Stimulated activated CD4-positive, alpha-beta T cell treated with anti-CD3 and anti-CD28 coated beads, Interleukin-4, amount 100 ng/mL, for 48 hours (primary cell): ENCODE data around the gene FAAP24.
"Not testable (repeated sequence)": the region's sequence is repeated elsewhere in the genome, so short reads cannot be mapped to it uniquely, and the experiment has no call there.

Source experiments
- DNase-seq, 2 donors: peaks; one replicate each; pipeline ENCODE4 v3.0.0-alpha.2; 2020; ENCODE audit warnings: low read depth in 2 of 2

FAAP24 gene

DNA sequence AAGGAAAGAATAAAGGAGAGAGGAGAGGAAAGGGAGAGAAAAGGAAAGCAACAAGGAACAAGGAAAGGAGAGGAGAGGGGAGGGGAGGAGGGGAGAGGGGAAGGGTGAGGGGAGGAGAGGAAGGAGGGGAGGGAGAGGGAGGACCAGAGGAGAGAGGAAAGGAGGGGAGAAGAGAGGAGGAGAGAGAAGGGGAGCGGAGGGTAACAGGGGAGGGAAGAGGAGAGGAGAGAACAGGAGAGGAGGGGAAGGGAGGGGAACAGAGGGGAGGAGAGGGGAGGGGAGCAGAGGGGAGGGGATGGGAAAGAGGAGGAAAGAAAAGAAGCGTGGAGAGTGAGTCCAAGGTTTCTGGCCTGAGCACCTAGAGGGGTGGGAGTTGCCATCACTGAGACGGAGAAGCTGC lies 26.7 kb downstream of the FAAP24 start:
- DNase-seq = no peak

DNA sequence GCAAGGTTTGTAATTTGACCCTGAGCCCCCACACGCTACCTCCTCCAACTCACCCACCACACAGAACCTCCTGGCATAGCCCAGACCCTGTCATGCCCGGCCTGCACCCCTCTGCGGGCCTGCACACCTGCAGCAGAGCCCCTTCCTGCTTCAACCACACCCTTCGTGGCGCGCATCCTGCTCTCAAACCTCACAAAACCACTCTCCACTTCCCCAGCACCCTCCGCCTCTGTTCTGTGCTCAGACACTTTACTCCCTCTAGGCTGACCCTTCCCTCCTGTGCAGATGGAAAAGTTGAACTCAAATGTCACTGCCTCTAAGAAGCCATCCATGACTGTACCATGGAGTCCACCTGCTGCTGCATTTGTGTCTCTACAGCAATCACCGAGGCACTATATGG lies 28.5 kb downstream of the FAAP24 start:
- no peak for DNase-seq

DNA sequence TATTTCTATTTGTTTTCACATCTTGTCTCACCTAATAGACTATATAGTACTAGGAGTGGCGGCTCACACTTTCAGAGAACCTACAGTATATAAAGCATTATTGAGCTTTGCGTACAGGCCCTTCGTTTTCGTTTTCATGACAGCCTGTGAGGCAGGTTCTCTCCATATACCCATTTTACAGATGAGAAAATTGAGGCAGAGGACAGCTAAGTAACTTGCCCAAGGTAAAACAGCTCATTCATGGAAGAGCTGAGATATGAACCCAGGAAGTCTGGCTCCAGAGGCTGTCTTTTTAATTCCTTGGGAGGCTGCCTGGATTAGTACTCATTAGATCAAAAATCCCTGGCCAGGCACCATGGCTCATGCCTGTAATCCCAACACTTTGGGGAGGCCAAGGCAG lies 28.9 kb downstream of the FAAP24 start:
- DNase-seq = no peak

DNA sequence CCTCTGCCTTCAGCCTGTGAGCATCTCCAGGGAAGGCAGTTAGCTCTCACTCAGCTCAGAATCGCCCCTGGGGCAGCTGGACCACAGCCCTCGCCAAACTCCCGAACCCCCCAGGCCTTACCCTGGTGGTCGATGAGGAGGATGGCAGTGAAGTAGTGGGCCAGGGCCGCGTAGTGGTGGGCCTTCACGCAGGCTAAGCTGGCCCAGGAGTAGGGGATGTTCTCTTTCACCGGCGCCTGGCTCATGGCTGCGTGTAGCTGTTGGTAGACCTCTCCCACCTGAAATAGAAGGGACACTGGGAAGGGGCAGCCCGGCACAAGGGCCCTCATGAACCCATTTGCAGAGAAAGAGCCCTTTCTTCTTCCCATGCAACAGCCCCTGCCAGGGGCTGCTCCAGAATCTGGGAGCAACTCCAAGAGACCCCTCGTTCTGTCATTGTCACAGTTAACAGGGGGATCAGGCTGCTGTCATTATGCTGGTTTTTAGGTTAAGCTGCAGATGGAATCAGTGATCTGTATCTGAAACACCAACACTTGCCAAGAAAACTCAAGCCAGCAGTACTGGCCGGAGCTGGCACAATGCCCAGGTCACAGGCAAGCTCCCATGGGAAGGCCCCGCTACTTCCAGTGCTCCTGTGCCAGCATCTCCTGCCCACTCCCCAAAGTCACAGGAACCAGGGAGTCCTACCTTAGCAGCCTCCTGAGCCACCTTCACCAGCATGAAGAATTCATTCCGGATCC lies 30.3 kb downstream of the FAAP24 start:
- DNase-seq = not testable (repeated sequence)

DNA sequence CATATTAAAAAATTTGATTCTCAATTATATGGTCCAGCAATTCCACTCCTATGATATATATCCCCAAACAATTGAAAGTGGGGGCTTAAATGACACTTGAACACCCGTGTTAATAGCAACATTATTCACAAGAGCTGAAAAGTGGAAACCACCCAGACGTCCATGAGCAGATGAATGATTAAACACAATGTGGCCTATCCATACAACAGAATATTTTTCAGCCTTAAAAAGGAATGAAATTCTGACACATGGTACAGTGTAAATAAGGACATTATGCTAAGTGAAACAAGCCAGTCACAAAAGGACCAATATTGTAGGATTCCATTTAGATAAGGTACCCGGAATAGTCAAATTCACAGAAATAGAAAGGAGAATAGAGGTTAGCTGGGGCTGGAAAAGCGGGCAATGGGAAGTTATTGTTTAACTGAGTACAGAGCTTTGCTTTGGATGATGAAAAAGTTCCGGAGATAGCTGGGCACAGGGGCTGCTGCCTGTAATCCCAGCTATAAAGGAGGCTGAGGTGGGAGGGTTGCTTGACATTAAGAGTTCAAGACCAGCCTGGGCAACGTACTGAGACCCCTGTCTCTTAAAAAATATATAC lies 31.5 kb downstream of the FAAP24 start:
- not testable (repeated sequence) for DNase-seq

DNA sequence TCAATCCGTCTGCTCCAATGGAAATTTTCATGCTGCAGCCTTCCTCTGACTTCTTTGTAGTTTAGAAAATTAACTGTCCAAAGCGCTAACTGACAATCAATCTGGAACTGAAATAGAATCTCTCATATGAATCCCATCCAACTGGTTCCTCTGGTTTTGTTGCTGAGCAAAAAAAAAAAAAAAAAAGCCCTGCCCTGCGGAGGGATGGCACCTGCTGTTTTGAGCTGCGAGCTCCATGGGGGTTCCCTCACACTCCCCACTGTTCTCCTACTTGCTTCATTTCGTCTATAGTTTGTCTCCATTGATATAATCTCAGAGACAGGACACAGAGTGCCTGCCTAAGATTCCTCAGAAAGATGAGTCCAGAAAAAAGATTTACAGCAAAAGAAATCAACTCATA lies 33.4 kb downstream of the FAAP24 start:
- no peak for DNase-seq

DNA sequence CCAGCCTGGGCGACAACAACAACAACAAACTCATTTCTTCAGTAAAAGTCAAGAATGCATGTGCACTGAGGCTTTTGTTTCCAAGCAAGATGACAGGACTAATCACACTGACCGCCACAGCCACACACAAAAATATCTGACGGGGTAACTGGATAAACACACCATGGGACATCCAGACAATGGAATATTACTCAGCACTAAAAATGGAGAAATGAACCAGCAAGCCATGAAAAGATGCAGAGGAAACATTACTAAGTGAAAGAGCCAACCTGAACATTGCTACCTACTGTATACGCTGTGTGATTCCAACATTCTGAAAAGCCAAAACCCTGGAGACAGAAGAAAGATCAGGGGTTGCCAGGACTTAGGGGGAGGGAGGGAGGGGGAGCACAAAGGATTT lies 36.7 kb downstream of the FAAP24 start:
- DNase-seq = no peak

DNA sequence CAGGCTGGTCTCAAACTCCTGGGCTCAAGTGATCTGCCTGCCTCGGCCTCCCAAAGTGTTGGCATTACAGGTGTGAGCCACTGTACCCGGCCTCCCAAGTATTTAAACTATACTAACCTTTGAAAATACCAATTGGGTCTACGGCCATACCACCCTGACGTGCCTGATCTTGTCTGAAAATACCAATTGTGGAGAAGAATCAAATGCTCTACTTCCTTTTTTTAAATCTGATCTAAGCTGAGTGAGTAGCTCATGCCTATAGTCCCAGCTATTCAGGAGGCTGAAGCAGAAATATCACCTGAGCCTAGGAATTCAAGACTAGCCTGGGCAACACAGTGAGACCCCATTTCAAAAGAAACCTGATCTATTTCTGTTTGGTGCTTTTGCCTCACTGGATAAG lies 38.8 kb downstream of the FAAP24 start:
- DNase-seq = not testable (repeated sequence)

DNA sequence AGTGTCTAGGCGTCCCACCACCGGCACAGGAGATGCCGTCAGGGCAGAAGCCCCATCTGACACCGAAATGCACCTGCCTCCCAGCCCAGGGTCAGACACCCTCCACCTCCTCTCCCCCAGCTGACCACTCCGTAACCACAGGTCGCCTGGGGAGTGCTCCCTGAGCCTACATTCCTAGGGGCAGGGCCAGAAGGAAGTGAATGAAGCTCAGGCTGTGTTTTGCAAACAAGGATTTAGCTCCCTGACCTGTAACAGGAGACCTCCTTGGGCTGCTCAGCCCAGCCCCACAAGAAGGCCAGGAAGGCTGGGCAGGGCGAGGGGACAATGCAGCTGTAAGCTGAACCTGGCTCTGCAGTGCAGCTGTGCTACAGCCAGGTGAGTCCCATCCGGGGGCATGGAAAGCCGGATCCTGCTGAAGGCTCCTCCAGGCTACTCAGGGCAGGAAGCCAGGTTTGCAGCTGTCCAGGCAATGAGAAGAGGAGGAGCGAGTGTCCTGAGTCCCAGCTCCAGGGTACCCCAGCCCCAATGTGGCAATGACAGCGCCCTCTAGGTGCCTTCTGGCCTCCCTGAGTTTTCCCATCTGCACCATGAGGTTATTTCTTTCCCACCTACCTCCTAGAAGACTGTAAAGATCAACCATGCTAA lies 50.6 kb downstream of the FAAP24 start:
- DNase-seq = no peak

DNA sequence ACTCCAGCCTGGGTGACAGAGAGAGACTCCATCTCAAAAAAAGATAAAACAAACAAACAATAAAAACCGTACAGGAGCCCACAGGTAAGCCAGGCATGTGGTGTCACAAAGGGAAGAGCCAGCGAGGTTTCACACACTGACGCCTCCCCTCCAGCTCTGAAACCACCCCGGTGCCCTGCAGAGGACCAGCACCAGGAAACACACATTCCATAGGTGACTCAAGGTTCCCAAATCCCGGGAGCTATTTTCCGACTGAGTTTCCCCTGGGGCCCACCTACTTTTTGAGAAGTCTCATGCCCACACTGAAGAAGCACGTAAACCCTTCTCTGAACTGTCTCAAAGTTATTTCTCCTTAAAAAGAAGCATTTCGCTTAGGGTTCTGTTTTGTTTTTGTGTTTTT lies 52.4 kb downstream of the FAAP24 start:
- DNase-seq = no peak

DNA sequence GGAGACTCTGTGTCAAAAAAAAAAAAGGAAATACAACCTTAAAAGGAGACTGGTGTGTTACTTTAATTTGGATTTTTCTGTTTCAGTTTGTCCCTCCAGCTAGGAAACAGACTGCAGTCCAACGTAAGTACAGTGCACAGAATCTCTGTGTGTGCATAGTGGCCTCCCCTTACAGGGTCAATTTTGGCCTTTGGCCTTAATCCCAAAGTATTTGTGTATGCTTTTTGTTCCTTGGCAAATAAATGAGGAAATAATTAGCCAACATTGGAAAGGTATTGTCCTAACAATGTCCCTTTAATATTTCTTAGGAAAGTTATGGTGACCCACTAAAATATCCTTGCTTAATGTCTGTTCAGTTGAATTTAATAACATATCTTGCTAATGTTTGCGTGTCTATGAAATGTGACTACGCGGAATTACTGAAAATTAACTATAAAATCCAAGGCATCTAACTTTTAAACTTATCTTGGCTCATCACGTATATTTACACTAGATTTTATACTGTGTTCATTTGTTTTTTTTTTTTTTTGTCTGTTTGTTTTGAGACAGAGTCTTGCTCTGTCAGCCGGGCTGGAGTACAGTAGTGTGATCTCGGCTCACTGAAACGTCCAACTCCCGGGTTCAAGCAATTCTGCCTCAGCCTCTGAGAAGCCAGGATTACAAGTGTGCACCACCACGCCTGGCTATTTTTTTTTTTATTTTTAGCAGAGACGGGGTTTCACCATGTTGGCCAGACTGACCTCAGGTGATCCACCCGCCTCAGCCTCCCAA lies 53.6 kb downstream of the FAAP24 start:
- not testable (repeated sequence) for DNase-seq

DNA sequence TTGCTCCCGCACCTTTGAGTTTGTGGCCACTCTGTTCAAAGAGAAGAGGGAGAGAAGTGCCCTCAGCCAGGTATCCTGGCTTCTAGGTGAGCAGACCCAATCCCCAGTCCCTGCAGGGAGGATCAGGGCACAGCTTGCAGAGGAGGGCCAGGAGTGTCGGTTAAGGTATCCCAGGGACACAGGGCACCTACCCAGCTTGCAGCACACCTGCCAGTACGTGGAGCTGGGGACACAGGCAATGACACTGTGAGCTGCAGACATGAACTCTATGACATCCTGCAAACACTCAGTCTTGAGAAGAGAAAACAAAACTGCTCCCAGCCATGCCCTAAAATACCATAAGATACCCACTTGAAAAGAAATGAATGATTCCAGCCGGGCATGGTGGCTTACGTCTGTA lies 54.6 kb downstream of the FAAP24 start:
- not testable (repeated sequence) for DNase-seq
